ENCODE results near the gene MUC5B. TPM values are rescaled to one million over a fixed set of nuclear protein-coding genes. Genes with fewer than 3 reads are reported as not detected.
A peak's percentile ranks its signal among the peaks of the same experiment; 100 is the strongest.
"Not testable (repeated sequence)": the region's sequence is repeated elsewhere in the genome, so short reads cannot be mapped to it uniquely, and the experiment has no call there.

The MUC5B gene
- total RNA-seq, 1 donor from 2014 or later = not detected

GRCh38 chr11:1236316-1237127 lies 13.7 kb downstream of the MUC5B start:
- DNase-seq (peak; percentile 39), ATAC-seq (ENCODE audit: poor library complexity) (no peak)
- intact Hi-C loops (cut with DNase I) = no loop called here

- intact Hi-C loops (cut with DNase I) = no loop called here
- DNase-seq = peak; percentile 13
- peak; percentile 21 for ATAC-seq (ENCODE audit: poor library complexity)
These were observed 14.3 kb downstream of the MUC5B start for GRCh38 chr11:1237128-1237580.

GRCh38 chr11:1237851-1238250 lies 15.0 kb downstream of the MUC5B start:
- intact Hi-C loops (cut with DNase I) = no loop called here
- DNase-seq (no peak), ATAC-seq (ENCODE audit: poor library complexity) (no peak)

- ATAC-seq (ENCODE audit: poor library complexity) = peak; percentile 57
- no peak for DNase-seq
- intact Hi-C loops (cut with DNase I) = no loop called here
These were observed 16.1 kb downstream of the MUC5B start for GRCh38 chr11:1238767-1239595.

- ATAC-seq (ENCODE audit: poor library complexity) = no peak
- DNase-seq = no peak
- intact Hi-C loops (cut with DNase I) = no loop called here
These were observed 16.8 kb downstream of the MUC5B start for GRCh38 chr11:1239596-1240205.

- intact Hi-C loops (cut with DNase I) = no loop called here
- DNase-seq = no peak
- ATAC-seq (ENCODE audit: poor library complexity) = no peak
These were observed 17.9 kb downstream of the MUC5B start for GRCh38 chr11:1240771-1241170.

GRCh38 chr11:1241706-1242105 lies 18.8 kb downstream of the MUC5B start:
- intact Hi-C loops (cut with DNase I) = no loop called here
- DNase-seq = no peak
- no peak for ATAC-seq (ENCODE audit: poor library complexity)

- intact Hi-C loops (cut with DNase I) = no loop called here
- ATAC-seq (ENCODE audit: poor library complexity) (no peak), DNase-seq (no peak)
These were observed 19.4 kb downstream of the MUC5B start for GRCh38 chr11:1242289-1242688.

GRCh38 chr11:1242751-1243150 lies 19.9 kb downstream of the MUC5B start:
- ATAC-seq (ENCODE audit: poor library complexity); DNase-seq; intact Hi-C loops (cut with DNase I): not testable (repeated sequence)

- DNase-seq; ATAC-seq (ENCODE audit: poor library complexity); intact Hi-C loops (cut with DNase I): not testable (repeated sequence)
These were observed 20.7 kb downstream of the MUC5B start for GRCh38 chr11:1243521-1243920.

- intact Hi-C loops (cut with DNase I); ATAC-seq (ENCODE audit: poor library complexity); DNase-seq: not testable (repeated sequence)
These were observed 21.7 kb downstream of the MUC5B start for GRCh38 chr11:1244557-1244956.

- intact Hi-C loops (cut with DNase I); DNase-seq; ATAC-seq (ENCODE audit: poor library complexity): not testable (repeated sequence)
These were observed 22.9 kb downstream of the MUC5B start for GRCh38 chr11:1245717-1246116.

GRCh38 chr11:1246301-1246700 lies 23.4 kb downstream of the MUC5B start:
- intact Hi-C loops (cut with DNase I); ATAC-seq (ENCODE audit: poor library complexity); DNase-seq: not testable (repeated sequence)

GRCh38 chr11:1247026-1247425 lies 24.2 kb downstream of the MUC5B start:
- ATAC-seq (ENCODE audit: poor library complexity); DNase-seq; intact Hi-C loops (cut with DNase I): not testable (repeated sequence)

GRCh38 chr11:1248951-1249350 lies 26.1 kb downstream of the MUC5B start:
- ATAC-seq (ENCODE audit: poor library complexity); DNase-seq; intact Hi-C loops (cut with DNase I): not testable (repeated sequence)

- ATAC-seq (ENCODE audit: poor library complexity); intact Hi-C loops (cut with DNase I); DNase-seq: not testable (repeated sequence)
These were observed 27.5 kb downstream of the MUC5B start for GRCh38 chr11:1250411-1250810.

- intact Hi-C loops (cut with DNase I) = no loop called here
- no peak for DNase-seq
- no peak for ATAC-seq (ENCODE audit: poor library complexity)
These were observed 28.4 kb downstream of the MUC5B start for GRCh38 chr11:1251236-1251770.

- DNase-seq (no peak), ATAC-seq (ENCODE audit: poor library complexity) (no peak)
- intact Hi-C loops (cut with DNase I) = no loop called here
These were observed 29.7 kb downstream of the MUC5B start for GRCh38 chr11:1252371-1253102.

Data from Right ventricle myocardium superior (tissue), 1 donor.